Body of pancreas (tissue), 4 donors: Measurements from ENCODE around the gene CD24. TPM values are rescaled to one million over a fixed set of nuclear protein-coding genes. Genes with fewer than 3 reads are reported as not detected.

Source experiments
- ATAC-seq: fragments of 150-250 bp; one replicate; pipeline ENCODE4 v1.9.1; 2016
- DNase-seq, 4 donors: peaks; one replicate each; pipeline ENCODE4 v3.0.0-alpha.2; 2019
- H3K27ac ChIP-seq, 4 donors: fragments of 200-600 bp; sonication (generic); 1 replicate in 3 of 4; 2 replicates in 1 of 4; pipeline versions ENCODE4 v1.5.1 to v1.6.1; 2016 to 2019; ENCODE audit warnings: mild to moderate bottlenecking in 1 of 4, mixed read lengths in 1 of 4, moderate library complexity in 1 of 4
- H3K27me3 ChIP-seq, 2 donors: fragments of 200-600 bp; sonication (generic); one replicate each; pipeline ENCODE4 v1.6.0; 2016; ENCODE audit warnings: mild to moderate bottlenecking in 1 of 2
- H3K36me3 ChIP-seq, 2 donors: fragments of 200-600 bp; sonication (generic); replicated peaks in 1 of 2; 2 replicates each; pipeline ENCODE4 v1.5.1; 2016; ENCODE audit warnings: low read depth in 2 of 2; ENCODE audit not compliant: insufficient read depth in 1 of 2
- H3K4me1 ChIP-seq: fragments of 200-600 bp; sonication (generic); one replicate; pipeline ENCODE4 v1.6.0; 2016
- H3K4me3 ChIP-seq, 2 donors: fragments of 200-600 bp; sonication (generic); 1 replicate in 1 of 2; 2 replicates in 1 of 2; pipeline ENCODE4 v1.5.1; 2016 to 2019
- H3K9me3 ChIP-seq, 3 donors: fragments of 200-600 bp; sonication (generic); 1 replicate in 2 of 3; 2 replicates in 1 of 3; pipeline ENCODE4 v1.5.1; 2016
- CTCF ChIP-seq, 7 experiments: fragments of 450-650 bp in 4 of 7; fragments of 200-600 bp in 3 of 7; sonication (generic) in 3 of 7; IDR thresholded peaks; one replicate each; pipeline ENCODE4 v1.5.1; 2016 to 2019; ENCODE audit warnings: antibody characterized with exemption in 7 of 7
- POLR2A ChIP-seq, 3 donors: fragments of 450-650 bp; IDR thresholded peaks; one replicate each; pipeline ENCODE4 v1.6.1; 2016; ENCODE audit warnings: antibody characterized with exemption in 3 of 3, mild to moderate bottlenecking in 2 of 3
- whole genome bisulfite sequencing, 2 donors: methylation state at CpG; one replicate each; pipeline ENCODE4 v1.1.5; 2017; 5-methylcytosine and 5-hydroxymethylcytosine counted together
- intact Hi-C: fragments of 100-400 bp; cut with DNase I; formaldehyde crosslinking; loops from one replicate; pipeline ENCODE4 v1.15.1; 2023
- total RNA-seq, 2 donors: library from RNA; depleted of rRNA; stranded (reverse); fragments of >200 nt; gene quantifications; one replicate each; pipeline ENCODE4 v1.1.0, GENCODE V29; 2016

Gene CD24
- total RNA-seq, 2 donors from 2014 or later: 292 to 618 TPM

DNA sequence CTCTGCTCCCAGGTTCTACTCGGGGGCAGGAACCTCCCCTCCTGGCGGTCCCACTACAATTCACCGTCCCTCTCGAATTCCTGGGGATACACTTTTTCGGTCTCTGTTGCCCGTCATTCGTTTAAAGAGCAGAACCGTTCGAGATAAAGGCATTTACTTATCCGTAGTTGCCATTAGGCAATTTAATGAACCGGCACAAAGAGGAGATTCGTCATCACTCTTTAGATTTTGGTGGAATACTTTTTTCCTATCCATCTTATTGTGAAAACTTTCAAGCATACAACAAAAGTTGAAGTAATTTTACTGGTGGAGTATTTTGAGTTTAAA is 1.2 kb upstream of the CD24 start:
- Histone ChIP-seq H3K9me3 (no peaks in the 10 kb centered on the region), H3K27me3 (no peaks in the 10 kb centered on the region), H3K4me3 (peak overlapping the region; percentile 69 to 96), H3K4me1 (peaks cover 27% of the 10 kb centered on the region), H3K27ac (peak overlapping the region; percentile 94 to 100 (median 100)), H3K36me3 (peaks cover 0 to 2% of the 10 kb centered on the region in 2 donors)
- intact Hi-C loops: no loop called here
- DNase-seq (no peak), ATAC-seq (no peak)
- 1% methylated on average over 9 to 12 of the region's 12 CpGs for WGBS, 2 donors
- TF ChIP-seq CTCF (IDR thresholded peaks at IDR 0.05): no peak
- TF ChIP-seq POLR2A (IDR thresholded peaks at IDR 0.05): no peak

DNA sequence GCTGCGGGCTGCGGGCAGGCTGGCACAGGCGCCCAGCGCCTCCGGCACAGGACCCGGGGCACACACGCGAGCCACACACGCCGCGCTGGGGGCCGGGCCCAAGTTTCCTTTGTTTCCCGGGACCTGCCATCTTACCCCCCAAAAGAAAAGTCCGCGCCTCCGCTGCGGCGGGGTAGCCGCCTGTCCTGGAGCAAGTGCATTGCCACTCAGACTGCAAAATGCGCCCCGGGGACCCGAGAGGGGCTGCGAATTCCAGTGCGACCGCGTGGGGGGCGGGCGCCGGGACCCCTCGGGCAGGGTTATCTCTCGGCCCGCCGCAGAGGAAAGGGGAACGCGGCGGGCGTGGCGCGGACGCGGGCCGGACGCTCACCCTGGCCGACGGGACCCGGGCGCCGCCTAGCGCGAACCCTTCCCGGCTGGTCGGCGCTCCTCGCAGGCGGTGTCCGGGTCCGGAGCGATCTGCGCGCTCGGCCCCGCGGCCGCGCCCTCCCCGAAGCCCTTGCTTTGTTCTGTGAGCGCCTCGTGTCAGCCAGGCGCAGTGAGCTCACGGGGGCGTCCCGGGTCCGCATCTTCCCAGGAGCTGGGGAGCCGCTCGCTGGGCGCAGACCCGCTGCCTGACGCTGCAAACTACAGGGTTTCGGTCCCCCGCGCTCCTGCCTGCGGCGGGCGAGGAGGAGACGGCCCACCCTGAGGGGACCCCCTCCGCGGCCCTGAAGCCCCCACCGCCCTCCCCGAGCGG is 639 bp upstream of the CD24 start:
- no peaks in the 10 kb centered on the region for H3K9me3 ChIP-seq
- peak overlapping the region; percentile 69 to 96 for H3K4me3 ChIP-seq
- ATAC-seq: peak; percentile 72
- WGBS, 2 donors: 0% methylated on average over 1 to 73 of the region's 90 CpGs
- TF ChIP-seq CTCF (IDR thresholded peaks at IDR 0.05) (peak in 5 of 7 experiments; percentile 16 to 67 (median 22)), POLR2A (IDR thresholded peaks at IDR 0.05) (peak; percentile 56 to 69 (median 66))
- no peaks in the 10 kb centered on the region for H3K27me3 ChIP-seq
- peaks cover 0 to 2% of the 10 kb centered on the region in 2 donors for H3K36me3 ChIP-seq
- peak overlapping the region; percentile 94 to 100 (median 100) for H3K27ac ChIP-seq
- H3K4me1 ChIP-seq: peaks cover 32% of the 10 kb centered on the region
- peak; percentile 73 to 82 (median 75) for DNase-seq
- intact Hi-C loops: no loop called here

- no peak for TF ChIP-seq POLR2A (IDR thresholded peaks at IDR 0.05)
- TF ChIP-seq CTCF (IDR thresholded peaks at IDR 0.05): no peak
- Histone ChIP-seq H3K4me1 (peaks cover 37% of the 10 kb centered on the region), H3K9me3 (no peaks in the 10 kb centered on the region), H3K36me3 (peaks cover 0 to 2% of the 10 kb centered on the region in 2 donors), H3K27me3 (no peaks in the 10 kb centered on the region), H3K4me3 (peak overlapping the region; percentile 74 to 91), H3K27ac (peak overlapping the region; percentile 94 to 100 (median 100))
- DNase-seq (peak; percentile 28 to 45 (median 37)), ATAC-seq (peak; percentile 4)
- intact Hi-C loops: no loop called here
- 1 to 2% methylated on average over 26 to 32 of the region's 32 CpGs for whole genome bisulfite sequencing, 2 donors
These were observed 643 bp downstream of the CD24 start for GRCh38 chr6:106973836-106974335.

GRCh38 chr6:106973018-106973835 is 1.3 kb downstream of the CD24 start:
- intact Hi-C loops: no loop called here
- TF ChIP-seq POLR2A (IDR thresholded peaks at IDR 0.05): no peak
- TF ChIP-seq CTCF (IDR thresholded peaks at IDR 0.05): no peak
- peak overlapping the region; percentile 74 to 91 for H3K4me3 ChIP-seq
- DNase-seq (peak; percentile 39 to 61 (median 48)), ATAC-seq (no peak)
- 1% methylated on average over 26 to 47 of the region's 49 CpGs for WGBS, 2 donors
- H3K9me3 ChIP-seq: no peaks in the 10 kb centered on the region
- peaks cover 0 to 2% of the 10 kb centered on the region in 2 donors for H3K36me3 ChIP-seq
- peaks cover 39% of the 10 kb centered on the region for H3K4me1 ChIP-seq
- H3K27me3 ChIP-seq: no peaks in the 10 kb centered on the region
- peak overlapping the region; percentile 94 to 100 (median 100) for H3K27ac ChIP-seq
